NB4 (cell line): Measurements from ENCODE around the gene SPRR2D.

Source experiments
- POLR2A ChIP-seq: IDR thresholded peaks from 2 replicates; pipeline ENCODE4 v1.6.1; 2011; ENCODE audit warnings: mild to moderate bottlenecking; ENCODE audit not compliant: insufficient read length; ENCODE audit errors: extremely low read depth
- TF ChIP-seq, protein P1 (sequence below): IDR thresholded peaks from one replicate; pipeline ENCODE4 v1.5.1; 2012; ENCODE audit warnings: low read depth, low read length

DNA sequence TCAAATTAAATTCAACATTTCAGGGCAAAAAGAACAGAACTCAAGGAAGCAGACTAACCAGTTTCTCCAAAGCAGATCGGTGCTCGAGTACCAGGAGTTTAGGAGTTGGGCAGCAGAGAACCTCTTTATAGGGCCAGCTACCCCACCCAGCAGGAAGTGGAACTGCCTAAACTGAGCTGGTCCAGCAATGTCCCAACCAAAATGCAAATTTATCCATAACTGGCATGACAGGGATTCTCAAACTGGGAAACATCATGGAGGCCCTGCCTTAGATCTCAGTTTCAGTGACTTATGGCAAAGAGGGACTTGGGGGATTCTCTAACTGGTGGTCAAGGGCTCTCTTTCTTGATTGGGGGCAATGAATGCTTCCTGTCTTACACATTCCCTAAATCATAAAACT is 30.6 kb upstream of the SPRR2D start, which contains the start of gene SPRR2B:
- TF ChIP-seq, protein P1, sequence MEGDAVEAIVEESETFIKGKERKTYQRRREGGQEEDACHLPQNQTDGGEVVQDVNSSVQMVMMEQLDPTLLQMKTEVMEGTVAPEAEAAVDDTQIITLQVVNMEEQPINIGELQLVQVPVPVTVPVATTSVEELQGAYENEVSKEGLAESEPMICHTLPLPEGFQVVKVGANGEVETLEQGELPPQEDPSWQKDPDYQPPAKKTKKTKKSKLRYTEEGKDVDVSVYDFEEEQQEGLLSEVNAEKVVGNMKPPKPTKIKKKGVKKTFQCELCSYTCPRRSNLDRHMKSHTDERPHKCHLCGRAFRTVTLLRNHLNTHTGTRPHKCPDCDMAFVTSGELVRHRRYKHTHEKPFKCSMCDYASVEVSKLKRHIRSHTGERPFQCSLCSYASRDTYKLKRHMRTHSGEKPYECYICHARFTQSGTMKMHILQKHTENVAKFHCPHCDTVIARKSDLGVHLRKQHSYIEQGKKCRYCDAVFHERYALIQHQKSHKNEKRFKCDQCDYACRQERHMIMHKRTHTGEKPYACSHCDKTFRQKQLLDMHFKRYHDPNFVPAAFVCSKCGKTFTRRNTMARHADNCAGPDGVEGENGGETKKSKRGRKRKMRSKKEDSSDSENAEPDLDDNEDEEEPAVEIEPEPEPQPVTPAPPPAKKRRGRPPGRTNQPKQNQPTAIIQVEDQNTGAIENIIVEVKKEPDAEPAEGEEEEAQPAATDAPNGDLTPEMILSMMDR, result no peak
- TF ChIP-seq POLR2A, result no peak
